H9 (cell line): ENCODE data around the gene ZSCAN29. TPM values are rescaled to one million over a fixed set of nuclear protein-coding genes. Genes with fewer than 3 reads are reported as not detected.

Experiments used
- DNase-seq: peaks from one replicate; pipeline ENCODE4 v3.0.0-alpha.2; 2017
- H2AFZ ChIP-seq: one replicate; pipeline ENCODE4 v1.6.1; 2013; ENCODE audit warnings: mild to moderate bottlenecking, low read length, control low read depth, moderate library complexity
- H2AK5ac ChIP-seq: 2 replicates; pipeline ENCODE4 v1.6.1; 2013; ENCODE audit warnings: low read length, control low read depth, mixed read lengths; ENCODE audit not compliant: insufficient read length
- H2BK120ac ChIP-seq: one replicate; pipeline ENCODE4 v1.6.1; 2013; ENCODE audit warnings: low read depth, mild to moderate bottlenecking, low read length, control low read depth, inconsistent platforms; ENCODE audit not compliant: poor library complexity, severe bottlenecking
- H2BK12ac ChIP-seq: 2 replicates; pipeline ENCODE4 v1.6.1; 2013; ENCODE audit warnings: low read length, control low read depth, mixed read lengths, low read depth; ENCODE audit not compliant: insufficient read length
- H2BK15ac ChIP-seq: 2 replicates; pipeline ENCODE4 v1.6.1; 2013; ENCODE audit warnings: low read depth, low read length, control low read depth
- H2BK20ac ChIP-seq: one replicate; pipeline ENCODE4 v1.6.1; 2013; ENCODE audit warnings: low read depth, mild to moderate bottlenecking, low read length, control low read depth, inconsistent platforms; ENCODE audit not compliant: poor library complexity, severe bottlenecking
- H2BK5ac ChIP-seq: 2 replicates; pipeline ENCODE4 v1.6.1; 2013; ENCODE audit warnings: low read length, control low read depth, mixed read lengths; ENCODE audit not compliant: insufficient read length
- H3K14ac ChIP-seq: 2 replicates; pipeline ENCODE4 v1.6.1; 2013; ENCODE audit warnings: low read length, control low read depth; ENCODE audit not compliant: insufficient read depth
- H3K18ac ChIP-seq: 2 replicates; pipeline ENCODE4 v1.6.1; 2013; ENCODE audit warnings: low read depth, mild to moderate bottlenecking, mixed read lengths, low read length, control low read depth; ENCODE audit not compliant: insufficient read length
- H3K23ac ChIP-seq: 2 replicates; pipeline ENCODE4 v1.6.1; 2013; ENCODE audit warnings: low read length, control low read depth, mixed read lengths, low read depth; ENCODE audit not compliant: insufficient read length
- H3K23me2 ChIP-seq: 2 replicates; pipeline ENCODE4 v1.6.1; 2013; ENCODE audit warnings: low read depth, mild to moderate bottlenecking, mixed read lengths, low read length, control low read depth; ENCODE audit not compliant: insufficient read length, poor library complexity, severe bottlenecking
- H3K27ac ChIP-seq: 2 replicates; pipeline ENCODE4 v1.5.1; 2013; ENCODE audit warnings: low read length, control low read depth, mixed read lengths, low read depth; ENCODE audit not compliant: insufficient read length
- H3K27me3 ChIP-seq: 2 replicates; pipeline ENCODE4 v1.6.1; 2013; ENCODE audit warnings: low read length, control low read depth, inconsistent platforms; ENCODE audit not compliant: insufficient read depth
- H3K4ac ChIP-seq: 2 replicates; pipeline ENCODE4 v1.6.1; 2013; ENCODE audit warnings: low read depth, mild to moderate bottlenecking, control low read depth, inconsistent platforms, low read length, moderate library complexity
- H3K4me1 ChIP-seq: 2 replicates; pipeline ENCODE4 v1.6.1; 2013; ENCODE audit warnings: low read length, control low read depth, inconsistent platforms; ENCODE audit not compliant: insufficient read depth
- H3K4me2 ChIP-seq: 2 replicates; pipeline ENCODE4 v1.6.1; 2013; ENCODE audit warnings: low read length, control low read depth, mixed read lengths; ENCODE audit not compliant: insufficient read length, insufficient read depth
- H3K56ac ChIP-seq: 2 replicates; pipeline ENCODE4 v1.6.1; 2013; ENCODE audit warnings: low read depth, mild to moderate bottlenecking, mixed read lengths, low read length, control low read depth; ENCODE audit not compliant: insufficient read length
- H3K79me1 ChIP-seq: 2 replicates; pipeline ENCODE4 v1.6.1; 2013; ENCODE audit warnings: low read depth, mild to moderate bottlenecking, moderate library complexity, low read length, control low read depth, inconsistent platforms; ENCODE audit not compliant: insufficient read depth, poor library complexity, severe bottlenecking
- H3K79me2 ChIP-seq: 2 replicates; pipeline ENCODE4 v1.6.1; 2013; ENCODE audit warnings: low read length, control low read depth, inconsistent platforms; ENCODE audit not compliant: insufficient read depth
- H3K9ac ChIP-seq: 2 replicates; pipeline ENCODE4 v1.6.1; 2013; ENCODE audit warnings: low read length, control low read depth, mixed read lengths; ENCODE audit not compliant: insufficient read length; ENCODE audit errors: extremely low read depth
- H3K9me3 ChIP-seq: one replicate; pipeline ENCODE4 v1.6.1; 2013; ENCODE audit warnings: low read depth, low read length, inconsistent platforms; ENCODE audit not compliant: control insufficient read depth
- H3T11ph ChIP-seq: one replicate; pipeline ENCODE4 v1.6.1; 2013; ENCODE audit warnings: mild to moderate bottlenecking, low read length, control low read depth, inconsistent platforms
- H4K20me1 ChIP-seq: one replicate; pipeline ENCODE4 v1.6.1; 2013; ENCODE audit not compliant: control insufficient read depth, insufficient read length, insufficient read depth
- H4K5ac ChIP-seq: 2 replicates; pipeline ENCODE4 v1.6.1; 2013; ENCODE audit warnings: low read depth, mild to moderate bottlenecking, mixed read lengths, low read length, control low read depth; ENCODE audit not compliant: insufficient read length
- H4K8ac ChIP-seq: replicated peaks from 2 replicates; pipeline ENCODE4 v1.6.1; 2013; ENCODE audit warnings: low read length, control low read depth, mixed read lengths, low read depth; ENCODE audit not compliant: insufficient read length
- H4K91ac ChIP-seq: 2 replicates; pipeline ENCODE4 v1.6.1; 2013; ENCODE audit warnings: low read depth, mild to moderate bottlenecking, moderate library complexity, mixed read lengths, low read length, control low read depth; ENCODE audit not compliant: insufficient read length
- H3K27ac Mint-ChIP-seq, 3 experiments: 2 replicates in 2 of 3; 3 replicates in 1 of 3; pipeline ENCODE4 v1.8.0; 2020 to 2021; ENCODE audit warnings: mixed read lengths in 3 of 3, mild to moderate bottlenecking in 1 of 3, moderate library complexity in 1 of 3
- H3K27me3 Mint-ChIP-seq: 2 replicates; pipeline ENCODE4 v1.8.0; 2021; ENCODE audit warnings: low read depth, mild to moderate bottlenecking, moderate library complexity, mixed read lengths
- H3K36me3 Mint-ChIP-seq, 3 experiments: 2 replicates in 2 of 3; 3 replicates in 1 of 3; pipeline ENCODE4 v1.8.0; 2020 to 2021; ENCODE audit warnings: low read depth in 3 of 3, mixed read lengths in 3 of 3; ENCODE audit not compliant: insufficient read depth in 1 of 3
- H3K4me1 Mint-ChIP-seq, 2 experiments: 2 replicates each; pipeline ENCODE4 v1.8.0; 2020; ENCODE audit warnings: mixed read lengths in 2 of 2
- H3K4me3 Mint-ChIP-seq, 2 experiments: 2 replicates in 1 of 2; 3 replicates in 1 of 2; pipeline ENCODE4 v1.8.0; 2020 to 2021; ENCODE audit warnings: mild to moderate bottlenecking in 2 of 2, mixed read lengths in 2 of 2, moderate library complexity in 1 of 2
- H3K9me3 Mint-ChIP-seq, 2 experiments: 2 replicates in 1 of 2; 3 replicates in 1 of 2; pipeline ENCODE4 v1.8.0; 2020; ENCODE audit warnings: mild to moderate bottlenecking in 2 of 2, mixed read lengths in 2 of 2, moderate library complexity in 1 of 2
- CTCF ChIP-seq: fragments of 200-600 bp; sonication (generic); conservative IDR thresholded peaks from 3 replicates; pipeline ENCODE4 v1.8.0; 2021; ENCODE audit warnings: antibody characterized with exemption, mild to moderate bottlenecking
- WGBS: extraction: QIAGEN DNeasy Blood & Tissue Kit; methylation state at CpG from one replicate; pipeline ENCODE4 v1.1.7; 2013; ENCODE audit warnings: missing lambda C conversion rate, low lambda C conversion rate, mixed read lengths; ENCODE audit not compliant: insufficient read length; ENCODE audit errors: extremely low coverage; 5-methylcytosine and 5-hydroxymethylcytosine counted together
- total RNA-seq: library from RNA; stranded (reverse); gene quantifications from 2 replicates; pipeline ENCODE4 v1.2.1, GENCODE V29; 2021

The ZSCAN29 gene
- total RNA-seq, 1 experiment from 2014 or later: 52.5 TPM

- Histone ChIP-seq H3K79me2 (no peaks in the 10 kb centered on the region), H3K14ac (no peak overlapping the region), H4K91ac (no peak overlapping the region), H4K5ac (no peak overlapping the region), H2BK5ac (no peak overlapping the region), H3K4me1 (no peaks in the 10 kb centered on the region), H2BK120ac (no peak overlapping the region), H2AFZ (no peak overlapping the region), H3K56ac (no peak overlapping the region), H3K27ac (no peak overlapping the region), H2BK20ac (no peak overlapping the region), H3K9me3 (no peaks in the 10 kb centered on the region), H3K4me2 (no peak overlapping the region), H3K79me1 (no peaks in the 10 kb centered on the region), H2BK15ac (no peak overlapping the region), H3K4ac (no peak overlapping the region), H3K27me3 (no peaks in the 10 kb centered on the region), H3K9ac (no peak overlapping the region), H3K23me2 (no peaks in the 10 kb centered on the region), H2AK5ac (no peak overlapping the region), H3K18ac (no peak overlapping the region), H4K20me1 (no peaks in the 10 kb centered on the region), H3T11ph (no peak overlapping the region), H3K23ac (no peak overlapping the region), H2BK12ac (no peak overlapping the region), H4K8ac (no peak overlapping the region)
- Mint-ChIP-seq H3K36me3 (no peaks in the 10 kb centered on the region), H3K4me3 (no peak overlapping the region), H3K4me1 (peaks cover 3 to 5% of the 10 kb centered on the region in 2 experiments; a peak in 2 of 4 replicates), H3K27me3 (peaks cover 33% of the 10 kb centered on the region), H3K27ac (no peak overlapping the region), H3K9me3 (no peaks in the 10 kb centered on the region)
- TF ChIP-seq CTCF: no peak
- no peak for DNase-seq
- no CpG with 5 or more reads among the region's 3 CpGs for WGBS
Measured at GRCh38 chr15:43314171-43314570, 56.7 kb downstream of the ZSCAN29 start.
